ENCODE measurements around the gene DRAXIN.

DRAXIN gene

GRCh38 chr1:11774753-11775152, 83.2 kb downstream of the DRAXIN start:
- ChIA-PET POLR2A (no interaction called here), CTCF (interaction anchor here (2.0 kb wide), 1 partner anchor 11 kb away, joined by 14 read pairs; no protein-coding TSS in a partner anchor)
- Histone ChIP-seq H3K4me3 (ENCODE audit: low read depth, low read length) (no peak overlapping the region), H3K4me1 (ENCODE audit: control insufficient read depth, insufficient read depth, low read length) (no peaks in the 10 kb centered on the region), H3K27ac (ENCODE audit: extremely low read depth, low read depth, low read length) (no peak overlapping the region), H3K36me3 (ENCODE audit: control insufficient read depth in 2 of 2, insufficient read depth in 1 of 2, low read length in 2 of 2) (no peaks in the 10 kb centered on the region), H3K9me3 (ENCODE audit: control insufficient read depth, insufficient read depth, low read depth, low read length) (no peaks in the 10 kb centered on the region)
- no peak for TF ChIP-seq ZNF658 (tag by site-specific recombination; IDR thresholded peaks at IDR 0.05)
- no peak for TF ChIP-seq ZNF785 (tag by site-specific recombination; IDR thresholded peaks at IDR 0.05)
- no peak for TF ChIP-seq TRIM28 (IDR thresholded peaks at IDR 0.05; ENCODE audit: borderline replicate concordance, low read length)

Measured in HEK293 (cell line).